Measurements from ENCODE around the gene RHOJ.

RHOJ gene

GRCh38 chr14:63175531-63175930 is 28.7 kb upstream of the RHOJ start:
- no peak for TF ChIP-seq CTCF (conservative IDR thresholded peaks at IDR 0.05)
- H3K27ac ChIP-seq = no peak overlapping the region

- peak overlapping the region; percentile 81 for H3K27ac ChIP-seq
- TF ChIP-seq CTCF (conservative IDR thresholded peaks at IDR 0.05) = no peak
These were observed 25.3 kb upstream of the RHOJ start for GRCh38 chr14:63178912-63179311.

- TF ChIP-seq CTCF (conservative IDR thresholded peaks at IDR 0.05) = no peak
- H3K27ac ChIP-seq = peak overlapping the region; percentile 81
These were observed 24.9 kb upstream of the RHOJ start for GRCh38 chr14:63179383-63179782.

GRCh38 chr14:63180011-63180410 is 24.2 kb upstream of the RHOJ start:
- peak overlapping the region; percentile 81 for H3K27ac ChIP-seq
- no peak for TF ChIP-seq CTCF (conservative IDR thresholded peaks at IDR 0.05)

- H3K27ac ChIP-seq = no peak overlapping the region
- TF ChIP-seq CTCF (conservative IDR thresholded peaks at IDR 0.05) = no peak
These were observed 21.3 kb upstream of the RHOJ start for GRCh38 chr14:63182968-63183367.

GRCh38 chr14:63186453-63186852 is 17.8 kb upstream of the RHOJ start:
- no peak for TF ChIP-seq CTCF (conservative IDR thresholded peaks at IDR 0.05)
- no peak overlapping the region for H3K27ac ChIP-seq

- H3K27ac ChIP-seq = no peak overlapping the region
- no peak for TF ChIP-seq CTCF (conservative IDR thresholded peaks at IDR 0.05)
These were observed 13.0 kb upstream of the RHOJ start for GRCh38 chr14:63191211-63191610.

GRCh38 chr14:63192085-63192484 is 12.2 kb upstream of the RHOJ start:
- peak overlapping the region; percentile 19; the same call in 1 of the 2 replicates for H3K27ac ChIP-seq
- TF ChIP-seq CTCF (conservative IDR thresholded peaks at IDR 0.05) = no peak
